ENCODE data around the gene SNX24. TPM values are rescaled to one million over a fixed set of nuclear protein-coding genes. Genes with fewer than 3 reads are reported as not detected.
"Not testable (repeated sequence)": the region's sequence is repeated elsewhere in the genome, so short reads cannot be mapped to it uniquely, and the experiment has no call there.

The SNX24 gene
- total RNA-seq, 4 donors from 2014 or later, result 2.8 to 16.5 (median 11.3) TPM

DNA sequence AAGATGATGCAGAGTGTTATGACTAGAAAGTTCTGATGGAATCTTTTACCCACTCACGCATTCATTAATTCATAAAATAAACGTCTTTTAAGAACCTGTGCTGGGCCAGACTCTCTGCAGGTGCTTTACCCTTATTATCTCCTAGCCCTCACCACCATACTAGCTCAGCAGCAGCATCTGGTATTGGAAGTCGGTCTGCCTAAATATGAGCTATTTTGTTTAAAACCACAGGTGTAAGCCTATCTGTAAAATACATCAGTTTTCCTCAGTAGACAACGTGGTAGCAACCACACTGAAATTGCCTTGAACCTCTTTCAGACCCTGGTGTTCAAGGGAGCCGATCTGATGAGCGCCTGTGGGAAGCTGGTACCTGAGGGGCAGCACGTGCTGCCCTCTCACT lies 121.7 kb downstream of the SNX24 start:
- no peak for DNase-seq
- Histone ChIP-seq H3K27ac (no peak overlapping the region), H3K4me3 (no peak overlapping the region), H3K9me3 (no peaks in the 10 kb centered on the region), H3K4me1 (no peaks in the 10 kb centered on the region), H3K36me3 (no peaks in the 10 kb centered on the region), H3K27me3 (no peaks in the 10 kb centered on the region)
- intact Hi-C loops (cut with DNase I; ENCODE audit: low total_unique reads), result no loop called here
- no peak for TF ChIP-seq CTCF (IDR thresholded peaks at IDR 0.05)
- TF ChIP-seq POLR2A (IDR thresholded peaks at IDR 0.05), result no peak

DNA sequence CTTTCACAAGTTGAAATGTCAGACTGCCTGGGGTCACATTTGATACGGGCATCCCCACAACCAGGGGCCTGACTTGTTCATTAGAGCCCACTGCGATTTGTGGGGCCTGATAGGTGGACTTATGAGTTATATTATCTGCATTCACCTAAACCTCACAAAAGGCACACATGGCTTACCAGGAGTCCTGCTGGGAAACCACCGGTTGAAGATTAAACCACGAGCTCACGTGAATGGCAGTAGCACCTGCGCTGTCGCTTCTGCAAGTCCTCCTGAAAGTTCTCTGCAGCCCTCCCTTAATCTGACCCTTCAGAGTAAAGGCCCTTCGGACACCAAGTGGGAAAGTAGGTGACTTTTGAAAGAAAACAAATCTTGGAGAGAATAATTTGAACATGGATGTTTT lies 122.2 kb downstream of the SNX24 start:
- Histone ChIP-seq H3K9me3 (no peaks in the 10 kb centered on the region), H3K27me3 (no peaks in the 10 kb centered on the region), H3K36me3 (no peaks in the 10 kb centered on the region), H3K27ac (no peak overlapping the region), H3K4me3 (no peak overlapping the region), H3K4me1 (no peaks in the 10 kb centered on the region)
- no peak for DNase-seq
- no peak for TF ChIP-seq CTCF (IDR thresholded peaks at IDR 0.05)
- intact Hi-C loops (cut with DNase I; ENCODE audit: low total_unique reads), result no loop called here

- H3K36me3 ChIP-seq; intact Hi-C loops (cut with DNase I; ENCODE audit: low total_unique reads); H3K27ac ChIP-seq; H3K27me3 ChIP-seq; H3K4me3 ChIP-seq; DNase-seq; H3K4me1 ChIP-seq; H3K9me3 ChIP-seq: not testable (repeated sequence)
These were observed 122.6 kb downstream of the SNX24 start for GRCh38 chr5:122968056-122968455.

- H3K36me3 ChIP-seq, result no peaks in the 10 kb centered on the region
- no peaks in the 10 kb centered on the region for H3K4me1 ChIP-seq
- no peaks in the 10 kb centered on the region for H3K27me3 ChIP-seq
- H3K27ac ChIP-seq, result no peak overlapping the region
- H3K4me3 ChIP-seq, result no peak overlapping the region
- intact Hi-C loops (cut with DNase I; ENCODE audit: low total_unique reads), result no loop called here
- H3K9me3 ChIP-seq, result no peaks in the 10 kb centered on the region
- TF ChIP-seq POLR2A (IDR thresholded peaks at IDR 0.05), result no peak
- TF ChIP-seq CTCF (IDR thresholded peaks at IDR 0.05), result no peak
- DNase-seq, result no peak
These were observed 125.9 kb downstream of the SNX24 start for GRCh38 chr5:122971333-122971732.

DNA sequence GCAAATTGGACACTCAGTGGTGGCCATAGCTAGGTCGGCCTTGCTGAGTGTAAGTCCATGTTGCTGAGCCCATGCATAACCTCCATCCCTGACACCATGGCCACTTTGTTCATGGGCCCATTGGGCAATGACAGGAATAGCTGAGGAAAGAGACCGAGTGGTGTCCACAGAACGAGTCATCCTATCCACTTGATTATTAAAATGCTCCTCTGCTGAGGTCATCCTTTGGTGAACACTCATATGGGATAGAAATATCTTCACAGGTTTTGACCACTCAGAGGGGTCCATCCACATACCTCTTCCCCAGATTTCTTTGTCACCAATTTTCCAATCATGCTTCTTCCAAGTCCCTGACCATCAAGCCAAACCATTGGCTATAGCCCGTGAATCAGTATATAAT lies 127.5 kb downstream of the SNX24 start:
- DNase-seq, result no peak
- intact Hi-C loops (cut with DNase I; ENCODE audit: low total_unique reads), result no loop called here
- no peak overlapping the region for H3K27ac ChIP-seq
- no peaks in the 10 kb centered on the region for H3K4me1 ChIP-seq
- no peaks in the 10 kb centered on the region for H3K27me3 ChIP-seq
- no peaks in the 10 kb centered on the region for H3K36me3 ChIP-seq
- H3K4me3 ChIP-seq, result no peak overlapping the region
- H3K9me3 ChIP-seq, result no peaks in the 10 kb centered on the region
- TF ChIP-seq CTCF (IDR thresholded peaks at IDR 0.05), result no peak
- no peak for TF ChIP-seq POLR2A (IDR thresholded peaks at IDR 0.05)

DNA sequence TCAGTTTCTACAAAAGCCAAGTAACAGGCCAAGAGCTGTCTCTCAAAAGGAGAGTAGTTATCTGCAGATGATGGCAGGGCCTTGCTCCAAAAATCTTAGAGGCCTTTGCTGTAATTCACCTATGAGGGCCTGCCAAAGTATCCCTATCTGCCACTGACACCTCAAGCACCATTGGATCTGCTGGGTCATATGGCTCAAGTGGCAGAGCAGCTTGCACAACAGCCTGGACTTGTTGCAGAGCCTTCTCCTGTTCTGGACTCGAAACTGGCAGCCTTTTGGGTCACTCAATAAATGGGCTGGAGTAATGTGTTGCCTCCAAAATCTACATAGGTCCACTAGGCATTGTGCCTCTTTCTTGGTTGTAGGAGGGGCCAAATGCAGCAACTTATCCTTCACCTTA lies 128.3 kb downstream of the SNX24 start:
- H3K27ac ChIP-seq; H3K9me3 ChIP-seq; H3K36me3 ChIP-seq; H3K4me3 ChIP-seq; DNase-seq; H3K4me1 ChIP-seq; intact Hi-C loops (cut with DNase I; ENCODE audit: low total_unique reads); H3K27me3 ChIP-seq: not testable (repeated sequence)

- intact Hi-C loops (cut with DNase I; ENCODE audit: low total_unique reads); DNase-seq; H3K27ac ChIP-seq: not testable (repeated sequence)
These were observed 128.8 kb downstream of the SNX24 start for GRCh38 chr5:122974251-122974650.

More at GRCh38 chr5:122974251-122974650, 128.8 kb downstream of the SNX24 start:
- not testable (repeated sequence) for H3K4me1 ChIP-seq, H3K9me3 ChIP-seq, H3K4me3 ChIP-seq, H3K36me3 ChIP-seq, H3K27me3 ChIP-seq
